H7 (cell line): Measurements from ENCODE around the gene NAA15. TPM values are rescaled to one million over a fixed set of nuclear protein-coding genes. Genes with fewer than 3 reads are reported as not detected.

Source experiments
- DNase-seq: peaks from one replicate; pipeline ENCODE4 v3.0.0; 2012
- H3K27me3 ChIP-seq: 2 replicates; pipeline ENCODE4 v1.6.0; 2011; ENCODE audit warnings: mild to moderate bottlenecking, low read length; ENCODE audit not compliant: control insufficient read depth, insufficient read depth
- H3K36me3 ChIP-seq: replicated peaks from 2 replicates; pipeline ENCODE4 v1.5.1; 2011; ENCODE audit warnings: low read length; ENCODE audit not compliant: control insufficient read depth, insufficient read depth
- H3K4me3 ChIP-seq: 2 replicates; pipeline ENCODE4 v1.5.1; 2011; ENCODE audit warnings: low read depth, mild to moderate bottlenecking, control low read depth, low read length, moderate library complexity; ENCODE audit not compliant: insufficient read depth
- total RNA-seq: library from RNA; depleted of rRNA; stranded (reverse); fragments of >200 nt; shearing (Covaris generic); gene quantifications from 2 replicates; pipeline ENCODE4 v1.2.3, GENCODE V29; 2014

The NAA15 gene
- total RNA-seq, 1 experiment from 2014 or later, result 60.5 TPM

DNA sequence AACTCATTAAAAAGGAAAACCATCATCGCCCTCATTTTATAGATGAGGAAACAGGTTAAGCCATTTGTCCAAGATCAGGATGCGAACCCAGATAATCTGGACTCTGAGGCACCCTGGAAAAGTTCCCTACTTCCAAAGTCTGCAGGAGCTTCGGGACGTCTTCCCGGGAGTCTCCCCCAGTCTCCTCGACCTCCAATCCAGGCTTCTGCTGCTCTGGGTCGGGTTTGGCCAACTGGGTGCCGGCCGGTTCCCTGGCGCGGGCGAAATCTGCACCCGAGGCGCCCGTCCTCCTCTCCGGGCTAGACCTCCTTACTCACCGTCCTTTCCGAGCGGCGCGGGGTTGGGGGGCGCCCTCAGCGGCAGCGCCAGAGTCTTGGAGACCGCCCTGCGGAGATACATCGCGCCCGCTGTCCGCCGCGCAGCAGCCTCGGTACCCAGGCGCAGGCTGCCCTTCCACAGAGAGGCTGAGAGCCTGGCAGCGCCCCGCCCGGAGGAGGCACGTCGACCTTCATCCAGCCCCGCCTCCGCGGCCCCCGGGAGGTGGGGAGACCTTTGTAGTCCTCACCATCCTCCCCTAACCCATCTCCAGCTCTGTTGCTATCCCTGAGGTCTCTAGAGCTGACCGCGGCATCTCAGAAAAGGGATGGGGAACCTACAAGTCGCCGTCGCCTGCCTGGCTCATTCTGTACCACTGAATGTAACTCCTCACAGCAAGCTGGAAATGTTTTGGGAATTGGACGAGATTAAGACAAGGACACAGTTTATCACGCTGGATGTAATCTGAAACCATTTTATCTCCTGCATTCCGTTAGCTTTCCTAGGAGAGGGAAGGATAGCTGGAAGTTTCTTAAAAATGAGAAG, 21.3 kb upstream of the NAA15 start, which contains the start of gene MGARP:
TSS of gene MGARP (minus strand) at position 466 of the 861 bp plus-strand sequence. CDS start at position 399, 67 bp downstream.
- peaks cover 35% of the 10 kb centered on the region for H3K27me3 ChIP-seq
- H3K4me3 ChIP-seq, result peak within 1 kb of the TSS; percentile 49
- peak; percentile 89 for DNase-seq
- H3K36me3 ChIP-seq, result no peaks in the 10 kb centered on the region

DNA sequence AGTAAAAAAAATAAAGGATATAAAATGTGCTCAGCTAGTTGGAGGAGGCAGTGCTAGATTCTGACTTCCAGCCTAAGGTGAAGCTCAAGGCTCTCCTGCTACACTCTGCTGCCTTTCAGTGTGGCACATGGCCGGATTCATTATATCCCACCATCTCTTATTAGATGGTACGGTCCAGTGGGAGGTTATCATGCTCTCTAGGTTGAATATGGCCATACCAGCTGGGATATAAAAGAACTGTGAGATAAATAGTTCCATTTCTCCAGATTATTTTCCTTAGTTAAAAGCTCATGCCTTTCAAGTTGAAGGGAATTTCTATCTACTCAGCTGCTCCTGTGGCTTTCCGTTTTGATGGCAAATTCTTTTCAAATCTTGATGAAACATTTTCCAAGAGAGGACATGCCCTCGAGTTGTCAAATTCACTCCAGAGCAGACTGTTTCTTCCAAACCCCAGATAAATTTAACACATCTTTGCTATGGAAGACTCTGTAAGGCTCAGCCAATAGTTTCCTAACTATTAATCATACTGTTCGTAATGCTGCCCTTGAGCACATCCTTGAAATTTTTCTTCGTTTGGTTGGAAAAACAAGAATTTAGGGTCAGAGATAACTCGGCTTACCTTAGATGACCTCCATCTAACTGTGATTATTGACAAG, 19.1 kb upstream of the NAA15 start:
- no peak overlapping the region for H3K4me3 ChIP-seq
- no peak for DNase-seq
- no peaks in the 10 kb centered on the region for H3K36me3 ChIP-seq
- H3K27me3 ChIP-seq, result peaks cover 35% of the 10 kb centered on the region

GRCh38 chr4:139282721-139283075, 18.6 kb upstream of the NAA15 start:
- Histone ChIP-seq H3K4me3 (no peak overlapping the region), H3K27me3 (peaks cover 32% of the 10 kb centered on the region), H3K36me3 (no peaks in the 10 kb centered on the region)
- DNase-seq, result no peak

DNA sequence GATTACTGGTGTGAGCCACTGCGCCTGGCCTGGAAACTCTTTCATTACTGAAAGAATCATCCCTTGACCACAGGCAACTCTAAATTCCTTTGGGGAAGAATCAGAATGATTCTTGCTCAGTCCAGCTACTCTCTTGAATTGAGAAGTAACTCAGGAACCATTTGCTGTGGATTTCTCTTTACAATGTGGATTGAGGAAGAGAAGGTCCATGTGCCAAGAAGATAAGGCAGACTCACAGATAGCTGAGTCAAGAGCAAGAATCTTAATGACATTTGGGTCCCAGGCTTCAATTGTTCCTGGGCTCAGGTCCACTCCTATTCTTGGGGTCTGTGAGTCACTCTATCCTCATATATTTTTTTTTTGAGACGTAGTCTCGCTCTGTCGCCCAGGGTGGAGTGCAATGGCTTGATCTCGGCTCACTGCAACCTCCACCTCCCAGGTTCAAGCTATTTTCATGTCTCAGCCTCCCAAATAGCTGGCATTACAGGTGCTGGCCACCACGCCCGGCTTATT, 15.1 kb upstream of the NAA15 start:
- H3K27me3 ChIP-seq, result no peaks in the 10 kb centered on the region
- no peak for DNase-seq
- H3K4me3 ChIP-seq, result no peak overlapping the region
- H3K36me3 ChIP-seq, result no peaks in the 10 kb centered on the region

DNA sequence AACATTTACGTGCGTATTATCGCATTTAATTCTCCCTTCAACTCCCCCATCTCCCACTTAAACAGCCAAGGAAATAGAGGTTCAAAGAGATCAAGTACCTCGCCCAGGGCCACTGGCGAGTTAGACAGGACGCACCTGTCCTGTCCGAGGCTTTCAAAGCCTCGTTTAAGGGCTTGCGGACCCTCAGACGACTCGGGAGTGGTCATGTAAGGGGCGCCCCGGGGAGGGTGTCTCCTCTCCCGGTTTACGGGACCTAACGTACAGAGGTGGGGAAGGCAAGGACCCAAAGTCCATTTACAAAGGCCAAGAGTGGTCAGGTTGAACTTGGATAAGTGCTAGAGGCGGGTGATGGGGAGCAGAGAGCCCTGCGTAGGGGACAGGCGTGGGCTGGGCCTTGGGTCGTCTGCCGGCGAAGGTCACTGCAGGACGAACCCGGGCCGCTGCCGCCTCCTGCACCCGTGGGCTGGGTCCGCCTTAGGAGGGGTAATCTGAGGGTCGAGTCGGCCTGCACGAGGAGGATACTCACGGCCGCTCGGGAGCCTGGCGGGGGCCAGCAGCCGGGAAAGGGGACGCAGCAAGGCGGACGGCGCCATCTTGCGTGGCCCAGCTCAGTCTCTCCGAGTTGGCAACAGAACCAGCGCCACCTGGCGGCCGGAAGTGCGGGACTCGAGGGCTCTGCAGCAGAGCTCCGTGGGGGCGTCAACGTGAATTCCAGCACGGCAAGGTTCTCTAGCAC, 5.9 kb upstream of the NAA15 start:
- Histone ChIP-seq H3K36me3 (no peaks in the 10 kb centered on the region; the same call in 1 of the 2 replicates), H3K4me3 (peak overlapping the region; percentile 77), H3K27me3 (no peaks in the 10 kb centered on the region)
- peak; percentile 92 for DNase-seq

- H3K36me3 ChIP-seq, result no peaks in the 10 kb centered on the region; the same call in 1 of the 2 replicates
- H3K27me3 ChIP-seq, result no peaks in the 10 kb centered on the region
- no peak overlapping the region for H3K4me3 ChIP-seq
- DNase-seq, result no peak
These were observed 5.4 kb upstream of the NAA15 start for GRCh38 chr4:139295942-139296299.

- Histone ChIP-seq H3K4me3 (no peak overlapping the region), H3K27me3 (no peaks in the 10 kb centered on the region), H3K36me3 (no peaks in the 10 kb centered on the region; the same call in 1 of the 2 replicates)
- no peak for DNase-seq
These were observed 4.3 kb upstream of the NAA15 start for GRCh38 chr4:139297001-139297410.

DNA sequence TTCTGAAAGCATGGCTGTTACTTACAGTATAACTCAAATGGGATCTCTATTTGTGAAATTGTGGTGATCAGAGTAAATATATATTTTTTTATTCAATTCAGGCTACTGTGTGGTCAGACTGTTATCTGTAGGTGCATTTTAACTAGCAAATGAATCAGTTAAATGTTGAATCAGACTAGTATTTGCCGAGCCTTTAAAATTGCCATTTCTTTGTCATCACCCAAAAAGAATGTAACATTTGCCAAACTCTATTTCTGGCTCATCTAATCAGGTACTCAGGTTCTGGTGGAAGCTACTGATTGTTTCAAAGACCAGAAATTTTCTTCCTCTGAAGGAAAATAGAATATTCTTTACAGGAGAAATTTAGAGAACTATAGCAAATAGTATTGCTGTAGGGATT, 1.8 kb upstream of the NAA15 start:
- Histone ChIP-seq H3K4me3 (no peak overlapping the region), H3K36me3 (no peaks in the 10 kb centered on the region), H3K27me3 (no peaks in the 10 kb centered on the region)
- DNase-seq, result no peak

- Histone ChIP-seq H3K36me3 (no peaks in the 10 kb centered on the region; the same call in none of the 2 replicates), H3K4me3 (peak overlapping the region; percentile 98), H3K27me3 (no peaks in the 10 kb centered on the region)
- peak; percentile 21 for DNase-seq
These were observed 733 bp upstream of the NAA15 start for GRCh38 chr4:139300431-139301112.

- DNase-seq, result peak; percentile 80
- Histone ChIP-seq H3K4me3 (peak within 1 kb of the TSS; percentile 98), H3K27me3 (no peaks in the 10 kb centered on the region), H3K36me3 (no peaks in the 10 kb centered on the region; the same call in none of the 2 replicates)
These were observed 711 bp downstream of the NAA15 start, which contains the start of gene NDUFC1 for GRCh38 chr4:139301821-139302611. TSS of gene NDUFC1 (minus strand) at chr4:139302477. CDS start at chr4:139295798, 6,679 bp downstream.

- no peak for DNase-seq
- Histone ChIP-seq H3K4me3 (no peak overlapping the region), H3K27me3 (no peaks in the 10 kb centered on the region)
These were observed 3.6 kb downstream of the NAA15 start for GRCh38 chr4:139304920-139305319.

GRCh38 chr4:139311909-139312308, 10.6 kb downstream of the NAA15 start:
- no peaks in the 10 kb centered on the region for H3K36me3 ChIP-seq
- H3K4me3 ChIP-seq, result no peak overlapping the region
- no peaks in the 10 kb centered on the region for H3K27me3 ChIP-seq
- no peak for DNase-seq

More at GRCh38 chr4:139304920-139305319, 3.6 kb downstream of the NAA15 start:
- no peaks in the 10 kb centered on the region; the same call in none of the 2 replicates for H3K36me3 ChIP-seq

DNA sequence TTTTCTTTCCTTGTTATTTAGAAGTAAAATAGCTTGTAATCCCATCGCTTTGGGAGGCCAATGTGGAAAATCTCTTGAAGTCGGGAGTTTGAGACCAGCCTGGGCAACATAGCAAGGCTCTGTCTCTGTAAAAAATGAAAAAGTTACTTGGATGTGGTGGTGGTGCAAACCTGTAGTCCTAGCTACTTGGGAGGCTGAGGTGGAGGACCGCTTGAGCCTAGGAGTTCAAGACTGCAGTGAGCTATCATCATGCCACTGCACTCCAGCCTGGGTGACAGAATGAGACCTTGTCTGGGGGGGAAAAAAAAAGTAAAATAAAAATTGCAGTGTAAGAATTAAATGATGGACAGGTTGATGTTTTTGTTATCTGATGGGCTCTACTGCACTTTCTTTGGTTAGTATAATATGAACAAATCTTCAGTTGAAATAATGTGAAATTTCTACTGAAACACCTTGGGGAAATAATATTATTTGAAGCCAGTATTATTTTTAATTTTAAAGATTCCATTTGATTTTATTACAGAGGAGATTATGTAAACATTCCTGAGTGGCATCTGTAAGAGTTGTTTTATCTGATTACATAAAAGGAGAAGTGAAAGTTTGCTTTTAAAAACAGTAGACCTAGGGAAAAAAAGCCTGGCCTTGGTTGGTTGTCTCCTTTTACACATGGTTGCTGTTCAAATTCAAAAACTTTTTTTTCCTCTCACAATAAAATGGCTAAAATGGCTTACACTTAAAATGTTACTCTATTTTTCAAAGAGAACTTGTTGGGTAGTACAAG, 11.4 kb downstream of the NAA15 start:
- no peak for DNase-seq
- Histone ChIP-seq H3K36me3 (no peaks in the 10 kb centered on the region), H3K4me3 (no peak overlapping the region), H3K27me3 (no peaks in the 10 kb centered on the region)
